ENCODE data around the gene CDC73. TPM values are rescaled to one million over a fixed set of nuclear protein-coding genes. Genes with fewer than 3 reads are reported as not detected.
"Not testable (repeated sequence)": the region's sequence is repeated elsewhere in the genome, so short reads cannot be mapped to it uniquely, and the experiment has no call there.

CDC73 gene
- total RNA-seq, 1 donor from 2014 or later = 22.6 TPM

- DNase-seq = no peak
Measured at GRCh38 chr1:193237381-193237978, 115.6 kb downstream of the CDC73 start.

GRCh38 chr1:193240609-193241008, 118.8 kb downstream of the CDC73 start:
- no peak for DNase-seq

- no peak for DNase-seq
Measured at GRCh38 chr1:193241132-193241827, 119.4 kb downstream of the CDC73 start.

GRCh38 chr1:193242000-193242399, 120.2 kb downstream of the CDC73 start:
- DNase-seq = no peak

GRCh38 chr1:193249187-193249586, 127.4 kb downstream of the CDC73 start:
- no peak for DNase-seq

GRCh38 chr1:193251950-193252349, 130.1 kb downstream of the CDC73 start:
- no peak for DNase-seq

- no peak for DNase-seq
Measured at GRCh38 chr1:193256019-193256418, 134.2 kb downstream of the CDC73 start.

- no peak for DNase-seq
Measured at GRCh38 chr1:193259636-193260035, 137.8 kb downstream of the CDC73 start.

- no peak for DNase-seq
Measured at GRCh38 chr1:193260056-193260745, 138.4 kb downstream of the CDC73 start.

GRCh38 chr1:193260896-193261295, 139.1 kb downstream of the CDC73 start:
- DNase-seq = no peak

- no peak for DNase-seq
Measured at GRCh38 chr1:193262661-193263060, 140.8 kb downstream of the CDC73 start.

- no peak for DNase-seq
Measured at GRCh38 chr1:193264313-193265065, 142.7 kb downstream of the CDC73 start.

- no peak for DNase-seq
Measured at GRCh38 chr1:193265716-193266115, 143.9 kb downstream of the CDC73 start.

GRCh38 chr1:193266794-193267193, 145.0 kb downstream of the CDC73 start:
- DNase-seq = not testable (repeated sequence)

- DNase-seq = no peak
Measured at GRCh38 chr1:193270996-193271395, 149.2 kb downstream of the CDC73 start.

- no peak for DNase-seq
Measured at GRCh38 chr1:193275773-193276172, 153.9 kb downstream of the CDC73 start.

- no peak for DNase-seq
Measured at GRCh38 chr1:193278968-193279367, 157.1 kb downstream of the CDC73 start.

GRCh38 chr1:193281894-193282293, 160.1 kb downstream of the CDC73 start:
- DNase-seq = no peak

GRCh38 chr1:193283016-193283415, 161.2 kb downstream of the CDC73 start:
- DNase-seq = no peak

GRCh38 chr1:193284219-193284618, 162.4 kb downstream of the CDC73 start:
- DNase-seq = no peak

- no peak for DNase-seq
Measured at GRCh38 chr1:193285641-193286040, 163.8 kb downstream of the CDC73 start.

- DNase-seq = not testable (repeated sequence)
Measured at GRCh38 chr1:193288548-193289080, 166.8 kb downstream of the CDC73 start.

GRCh38 chr1:193293726-193294125, 171.9 kb downstream of the CDC73 start:
- no peak for DNase-seq

Data from dermis blood vessel endothelial cell (primary cell).